Stimulated activated CD8-positive, alpha-beta memory T cell treated with anti-CD3 and anti-CD28 coated beads, Interleukin-12 subunit alpha, Interleukin-12 subunit beta, amount 100 ng/mL, for 1 hour (primary cell): ENCODE data around the gene CDK16.

ENCODE experiments used
- DNase-seq: peaks from one replicate; pipeline ENCODE4 v3.0.0-alpha.2; 2020; ENCODE audit warnings: low read depth

CDK16 gene

DNA sequence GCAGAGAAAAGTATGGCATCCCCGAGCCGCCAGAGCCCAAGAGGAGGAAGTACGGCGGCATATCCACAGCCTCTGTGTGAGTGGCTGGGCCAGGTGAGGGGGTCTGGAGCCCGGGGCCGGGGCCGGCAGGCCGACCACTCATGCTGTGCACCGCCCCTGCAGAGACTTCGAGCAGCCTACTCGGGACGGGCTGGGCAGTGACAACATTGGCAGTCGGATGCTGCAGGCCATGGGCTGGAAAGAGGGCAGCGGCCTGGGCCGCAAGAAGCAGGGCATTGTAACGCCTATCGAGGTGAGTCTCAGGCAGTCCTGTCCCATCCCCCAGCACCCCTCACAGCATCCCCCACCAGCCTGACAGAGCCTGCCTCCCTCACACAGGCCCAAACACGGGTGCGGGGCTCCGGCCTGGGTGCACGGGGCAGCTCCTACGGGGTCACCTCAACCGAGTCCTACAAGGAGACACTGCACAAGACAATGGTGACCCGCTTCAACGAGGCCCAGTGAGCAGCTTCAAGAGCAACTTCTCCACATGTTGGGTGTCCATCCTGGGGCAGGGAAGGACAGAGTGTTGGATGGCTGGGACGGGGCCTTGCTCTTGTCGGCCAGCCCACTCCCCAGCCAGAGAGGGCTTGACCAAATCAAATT is 32.3 kb upstream of the CDK16 start:
- no peak for DNase-seq

DNA sequence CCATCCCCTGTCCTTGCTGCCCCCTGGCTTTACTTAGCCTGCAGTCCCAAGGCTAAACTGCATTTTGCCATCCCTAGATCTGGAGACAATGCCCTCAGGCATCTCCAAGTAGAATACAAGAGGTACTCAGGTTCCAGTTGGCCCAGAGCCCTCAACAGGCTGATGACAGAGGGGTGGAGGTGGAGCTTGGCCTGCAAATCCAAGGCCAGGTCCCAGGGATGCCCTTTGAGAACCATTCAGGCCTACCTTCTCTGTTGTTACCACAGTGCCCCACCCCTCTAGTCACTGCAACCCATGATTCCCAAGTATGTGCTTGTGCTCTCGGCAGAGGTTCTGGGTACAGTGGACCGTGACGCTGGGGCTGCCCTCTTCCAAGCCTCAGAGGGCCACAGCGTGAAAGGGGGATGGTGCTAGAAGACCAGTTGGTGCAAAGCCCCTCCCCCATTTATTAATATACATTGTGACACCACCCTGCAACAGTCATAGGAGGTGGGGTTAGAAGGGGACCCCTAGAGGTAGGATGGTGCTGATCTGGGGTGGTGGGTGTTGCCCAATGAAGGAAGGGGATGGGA is 31.3 kb upstream of the CDK16 start:
- no peak for DNase-seq

DNA sequence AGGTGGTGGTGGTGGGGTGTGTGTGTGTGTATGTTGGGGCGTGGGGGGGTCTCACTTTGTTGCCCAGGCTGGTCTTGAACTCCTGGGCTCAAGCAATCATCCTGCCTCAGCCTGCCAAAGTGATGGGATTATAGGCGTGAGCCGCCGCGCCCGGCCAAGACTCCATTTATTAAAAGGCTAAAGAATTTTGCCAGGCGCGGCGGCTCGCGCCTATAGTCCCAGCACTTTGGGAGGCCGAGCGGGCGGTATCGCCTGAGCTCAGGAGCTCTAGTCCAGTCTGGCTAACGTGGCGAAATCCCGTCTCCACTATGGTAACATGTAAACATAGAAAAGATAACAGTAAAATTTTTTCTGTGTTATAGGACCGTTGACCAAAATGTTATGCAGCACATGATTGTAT is 28.6 kb upstream of the CDK16 start:
- no peak for DNase-seq

DNA sequence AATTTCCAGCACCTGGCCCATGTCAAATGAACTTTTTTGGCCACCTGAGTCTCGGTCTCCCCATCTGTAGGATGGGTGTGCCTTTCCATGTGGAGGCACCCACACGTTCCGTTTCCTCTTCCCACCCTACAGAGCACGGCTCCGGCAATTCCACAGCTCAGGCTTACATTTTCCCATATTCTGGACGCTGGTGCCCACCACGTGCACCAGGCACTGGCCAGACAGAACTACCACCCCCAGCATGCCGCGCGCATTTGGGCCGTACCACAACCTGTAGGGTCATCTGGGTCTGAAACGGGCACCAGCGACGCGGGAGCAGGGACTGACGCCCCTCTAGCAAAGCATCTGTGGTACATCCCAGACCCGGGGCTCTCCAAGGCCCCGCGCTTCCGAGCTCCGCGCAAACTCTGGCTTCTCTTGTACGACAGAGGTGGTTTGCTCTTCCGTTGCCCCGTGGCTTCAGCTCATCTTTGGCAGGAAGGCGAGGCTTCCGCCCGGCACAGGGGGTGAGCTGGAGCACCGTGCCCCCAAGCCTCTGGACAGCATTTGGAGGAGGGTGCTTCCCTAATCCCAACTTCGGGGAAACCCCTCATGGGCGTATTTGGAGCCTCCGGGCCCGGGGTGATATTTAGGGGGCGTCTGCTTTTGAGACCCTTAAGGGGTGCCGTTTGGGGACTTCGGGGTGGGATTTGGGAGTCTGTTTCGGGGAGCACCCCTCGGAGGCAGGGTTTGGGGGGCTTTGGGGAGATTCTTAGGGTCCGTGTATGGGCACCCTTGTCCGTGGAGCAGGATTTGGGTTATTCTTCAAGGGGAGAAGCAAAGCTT is 27.8 kb upstream of the CDK16 start:
- DNase-seq = peak; percentile 60

DNA sequence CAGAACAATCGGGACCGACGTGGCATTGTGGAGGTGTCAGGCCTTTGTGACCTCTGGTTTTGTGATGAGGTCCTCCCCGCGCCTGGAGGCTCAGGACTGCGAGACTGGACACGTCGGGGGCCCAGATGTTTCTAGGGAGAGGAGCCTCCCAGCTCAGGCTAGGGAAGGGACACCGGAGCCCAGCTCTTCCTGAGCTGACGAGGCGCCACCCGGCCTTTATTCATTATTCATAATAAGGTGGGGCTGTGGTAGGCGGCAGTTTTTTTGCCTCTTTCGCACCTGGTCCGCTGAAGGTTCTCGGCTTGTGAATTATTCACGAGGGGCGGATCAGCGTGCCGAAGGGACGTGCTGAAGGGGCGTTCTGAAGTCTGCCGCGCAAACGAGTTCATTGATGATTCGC is 27.1 kb upstream of the CDK16 start:
- DNase-seq = peak; percentile 22

DNA sequence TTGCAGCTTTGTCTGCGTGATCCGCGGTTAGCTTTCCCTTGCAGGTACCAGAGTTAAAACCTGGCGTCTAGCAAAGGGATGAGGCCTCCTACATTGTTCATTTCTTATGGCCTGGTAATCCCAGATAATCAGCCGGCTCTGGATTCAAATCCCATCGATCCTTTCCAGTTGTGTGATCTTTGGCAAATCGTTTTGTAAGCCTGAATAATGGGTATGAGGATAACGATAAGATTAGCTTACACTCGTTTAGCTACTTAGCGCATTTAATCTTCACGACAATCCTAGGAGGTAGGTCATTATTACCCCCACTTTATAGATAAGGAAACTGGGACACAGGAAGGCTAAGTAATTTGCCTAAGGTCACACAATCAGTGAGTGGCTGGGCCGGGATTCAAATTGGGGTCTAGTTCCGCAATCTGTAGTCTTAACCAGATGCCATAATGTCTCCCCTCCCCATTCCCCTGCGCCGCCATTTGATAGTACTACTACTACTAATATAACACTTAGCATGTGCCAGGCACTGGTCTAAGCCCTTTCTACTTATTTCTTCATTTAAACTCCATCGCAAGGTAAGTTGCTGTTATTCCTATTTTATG is 26.6 kb upstream of the CDK16 start:
- DNase-seq = no peak

DNA sequence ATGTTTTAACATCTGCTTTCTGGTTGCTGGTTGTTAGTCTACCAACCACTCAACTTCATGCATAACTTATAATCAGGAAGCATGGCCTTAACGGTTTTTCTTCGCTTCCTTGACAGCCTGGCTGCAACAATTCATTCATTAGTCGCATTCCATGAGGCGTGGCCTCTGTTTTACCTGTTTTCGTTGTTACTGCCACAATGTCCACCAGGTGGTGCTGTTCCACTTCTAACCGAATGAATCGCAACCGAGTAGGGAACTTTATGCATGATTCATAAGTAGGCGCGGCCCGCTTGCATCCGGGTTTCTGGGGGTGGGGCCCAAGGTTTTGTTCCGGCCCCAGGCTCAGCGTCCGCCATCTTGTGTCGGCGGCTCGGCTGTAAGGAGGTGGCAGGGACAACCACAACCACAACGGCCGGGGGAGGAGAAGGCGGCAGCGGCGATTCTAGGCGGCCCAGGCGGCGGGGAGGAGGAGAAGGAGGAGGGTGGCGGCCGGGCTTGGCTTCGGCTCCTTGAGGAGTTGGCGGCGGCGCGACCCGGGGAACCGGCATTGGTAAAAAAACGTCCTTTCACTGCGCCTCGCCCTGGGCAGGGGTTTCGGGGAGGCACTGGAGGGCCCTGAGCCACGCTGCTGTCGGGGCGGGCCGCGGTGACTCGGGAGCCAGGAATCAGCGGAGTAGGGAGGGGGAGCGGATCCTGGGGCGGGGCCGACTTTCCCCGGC is 24.8 kb upstream of the CDK16 start, which contains the start of gene UBA1:
Gene UBA1 (plus strand): TSS at position 355 of the 719 bp plus-strand sequence. CDS start 4,974 bp downstream, outside the sequence.
- peak; percentile 85 for DNase-seq

DNA sequence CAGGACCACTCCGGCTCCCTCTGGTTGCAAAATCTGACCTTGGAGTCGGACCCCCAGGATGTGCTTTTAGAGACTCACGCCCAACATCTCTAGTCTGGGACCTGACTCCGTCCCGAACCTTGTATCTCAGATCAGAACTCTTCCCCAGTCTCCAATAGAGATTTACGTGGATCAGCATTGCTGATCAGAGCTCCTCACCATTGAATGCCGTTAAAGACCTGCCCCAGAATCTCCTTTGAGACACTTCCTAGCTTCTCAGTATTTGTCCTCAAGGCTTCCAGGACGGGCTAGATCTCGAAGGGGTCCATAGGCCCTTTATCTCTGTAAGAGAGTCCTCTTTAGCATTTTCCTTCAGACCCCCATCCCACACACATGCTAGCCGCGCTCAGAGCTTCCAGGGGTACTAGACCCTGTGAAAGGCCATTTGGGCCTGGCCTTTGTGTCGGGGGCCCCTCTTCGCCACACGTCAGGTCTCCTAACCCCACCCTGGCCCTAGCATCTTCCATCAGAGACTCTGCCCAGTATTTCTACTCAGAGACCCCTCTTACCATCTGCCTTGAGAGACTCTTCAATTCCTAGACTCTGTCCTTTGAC is 24.2 kb upstream of the CDK16 start:
- no peak for DNase-seq

DNA sequence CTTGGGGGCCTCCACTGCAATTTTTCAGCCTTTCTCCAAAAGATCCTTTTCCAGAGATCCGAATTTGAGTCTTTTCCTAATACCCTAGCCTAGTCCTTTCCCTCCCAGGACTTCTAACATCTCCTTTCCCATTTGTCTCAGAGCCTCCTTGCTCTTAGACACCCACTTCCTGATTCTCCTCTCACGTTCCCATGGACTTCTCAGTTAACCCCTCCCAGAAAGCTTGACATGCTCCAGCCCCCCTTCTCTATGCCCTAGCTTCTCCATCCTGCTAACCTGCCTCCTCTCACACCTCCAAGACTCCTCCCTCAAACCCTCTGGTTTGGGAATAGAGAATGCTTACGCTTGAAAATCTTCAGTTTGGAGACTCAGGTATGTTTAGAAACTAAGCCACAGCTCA is 22.4 kb upstream of the CDK16 start:
- no peak for DNase-seq

DNA sequence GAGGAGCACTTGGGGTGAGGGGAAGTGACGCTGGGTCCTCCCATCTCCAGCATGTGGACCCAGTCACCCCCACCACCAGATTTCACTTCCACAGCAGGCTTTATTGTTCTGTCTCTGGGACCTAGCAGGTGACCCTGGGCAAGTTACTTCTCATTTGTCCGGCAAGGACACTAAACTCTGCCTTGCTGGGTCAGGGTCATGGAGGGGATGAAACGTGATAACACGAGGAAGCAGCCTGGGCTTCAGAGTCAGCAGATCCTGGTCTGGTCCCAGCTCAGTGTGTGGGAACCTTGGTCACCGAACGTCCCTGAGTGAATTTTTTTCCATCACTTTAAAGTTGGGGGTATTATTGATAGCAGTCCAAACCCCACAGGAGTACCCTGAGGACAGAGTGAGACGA is 21.0 kb upstream of the CDK16 start:
- DNase-seq = no peak

DNA sequence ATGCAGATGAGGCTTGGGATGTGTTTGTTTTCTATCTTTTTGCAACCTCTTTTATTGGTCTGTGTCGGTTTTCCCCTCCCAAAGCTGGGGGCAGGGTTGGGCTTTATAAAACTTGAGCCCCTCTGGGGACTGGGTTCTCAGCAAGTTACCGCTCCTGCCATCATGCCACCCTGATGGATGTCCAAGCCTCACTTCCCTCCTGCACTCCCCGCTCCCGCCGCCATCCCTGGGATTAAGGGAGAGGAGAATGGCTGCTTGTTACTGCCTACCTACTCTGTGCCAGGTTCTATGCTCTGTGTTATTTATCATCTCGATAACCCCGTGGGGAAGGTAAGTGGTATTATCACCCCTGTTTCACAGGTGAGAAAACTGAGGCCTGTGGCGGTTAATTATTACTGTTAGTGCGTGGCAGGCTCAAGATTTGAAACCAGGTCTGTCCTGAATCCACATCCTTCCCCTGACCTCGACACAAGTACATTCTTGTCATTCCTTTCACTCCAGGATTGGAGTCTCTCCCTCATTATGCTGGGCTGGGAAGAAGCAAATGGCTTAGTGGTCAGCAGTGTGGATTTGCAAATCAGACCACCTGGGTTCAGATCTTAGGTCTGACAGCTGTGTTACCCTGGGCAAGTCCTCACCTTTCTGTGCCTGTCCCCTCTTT is 20.3 kb upstream of the CDK16 start:
- no peak for DNase-seq

DNA sequence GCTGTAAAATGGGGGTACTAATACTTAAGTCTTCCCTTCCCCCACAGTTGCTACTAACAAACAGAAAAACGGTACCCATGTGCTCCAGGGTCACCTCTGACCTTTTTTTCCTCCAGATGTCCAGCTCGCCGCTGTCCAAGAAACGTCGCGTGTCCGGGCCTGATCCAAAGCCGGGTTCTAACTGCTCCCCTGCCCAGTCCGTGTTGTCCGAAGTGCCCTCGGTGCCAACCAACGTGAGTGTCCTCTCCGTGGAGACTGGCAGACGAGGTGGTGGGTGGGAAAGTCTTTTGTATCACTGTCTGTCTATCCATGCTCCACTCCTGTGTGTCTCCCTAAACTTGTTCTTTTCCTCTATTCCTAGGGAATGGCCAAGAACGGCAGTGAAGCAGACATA is 19.8 kb upstream of the CDK16 start:
- DNase-seq = no peak

DNA sequence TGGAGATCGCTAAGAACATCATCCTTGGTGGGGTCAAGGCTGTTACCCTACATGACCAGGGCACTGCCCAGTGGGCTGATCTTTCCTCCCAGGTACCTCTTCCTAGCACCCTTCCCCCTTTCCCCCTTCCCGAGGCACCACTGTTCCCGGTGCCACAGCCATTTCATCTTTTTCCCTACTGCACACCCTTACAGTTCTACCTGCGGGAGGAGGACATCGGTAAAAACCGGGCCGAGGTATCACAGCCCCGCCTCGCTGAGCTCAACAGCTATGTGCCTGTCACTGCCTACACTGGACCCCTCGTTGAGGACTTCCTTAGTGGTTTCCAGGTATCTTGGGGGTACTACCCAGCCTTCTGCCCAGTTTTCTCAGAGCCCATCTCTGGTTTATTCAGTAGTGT is 19.2 kb upstream of the CDK16 start:
- DNase-seq = no peak

DNA sequence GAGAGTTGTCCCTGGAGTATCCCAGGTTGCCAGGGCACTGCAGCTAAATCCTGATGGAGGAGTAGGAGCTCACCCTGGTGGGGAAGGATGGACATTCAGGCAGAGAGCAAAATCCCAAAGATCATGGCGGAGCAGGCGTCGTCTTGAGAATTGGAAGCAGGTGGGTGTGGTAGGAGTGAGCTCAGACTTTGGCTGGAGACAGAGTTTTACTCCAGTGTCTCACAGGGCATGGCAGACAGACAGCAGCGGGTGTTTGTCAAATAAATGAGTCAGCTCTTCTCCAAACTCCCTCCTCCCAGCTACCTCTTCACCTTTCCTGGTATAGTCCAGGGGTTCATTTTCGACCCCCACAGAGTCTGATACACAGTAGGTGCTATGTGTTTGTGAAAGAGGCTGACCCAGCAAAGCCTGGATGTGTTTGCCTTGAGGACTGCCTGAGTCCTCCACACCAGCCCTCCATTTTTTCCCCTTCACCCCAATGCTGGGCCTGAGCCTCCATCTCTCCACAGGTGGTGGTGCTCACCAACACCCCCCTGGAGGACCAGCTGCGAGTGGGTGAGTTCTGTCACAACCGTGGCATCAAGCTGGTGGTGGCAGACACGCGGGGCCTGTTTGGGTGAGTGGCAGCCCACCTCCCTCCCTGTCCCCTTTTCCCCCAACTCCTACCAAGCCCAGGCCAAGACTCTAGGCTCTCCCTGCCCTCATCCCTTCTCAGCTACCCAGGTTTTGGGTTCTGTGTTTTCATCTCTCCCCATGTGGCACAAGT is 17.9 kb upstream of the CDK16 start:
- no peak for DNase-seq

DNA sequence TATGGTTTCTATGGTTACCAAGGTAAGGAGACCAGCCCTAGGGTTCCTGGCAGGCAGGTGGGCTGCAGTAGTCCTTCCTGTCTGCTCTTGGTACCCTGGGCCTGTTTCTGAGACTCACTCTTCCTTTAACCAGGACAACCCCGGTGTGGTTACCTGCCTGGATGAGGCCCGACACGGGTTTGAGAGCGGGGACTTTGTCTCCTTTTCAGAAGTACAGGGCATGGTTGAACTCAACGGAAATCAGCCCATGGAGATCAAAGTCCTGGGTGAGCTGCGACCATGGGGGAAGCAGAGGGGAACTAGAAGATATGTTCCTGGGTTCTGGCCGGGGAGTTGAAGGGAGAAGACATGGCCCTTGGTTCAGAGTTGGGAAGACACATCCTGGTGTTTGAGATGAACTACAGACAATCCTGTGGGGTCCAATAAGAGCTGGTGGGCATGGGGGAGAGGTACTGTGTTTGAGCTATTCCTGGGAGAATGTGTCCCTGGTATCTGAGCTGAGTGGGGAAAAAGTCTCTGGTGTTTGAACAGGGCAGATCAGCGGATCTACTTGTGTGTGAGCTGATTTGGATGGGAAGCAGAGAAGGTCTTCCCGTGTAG is 17.0 kb upstream of the CDK16 start:
- DNase-seq = no peak

DNA sequence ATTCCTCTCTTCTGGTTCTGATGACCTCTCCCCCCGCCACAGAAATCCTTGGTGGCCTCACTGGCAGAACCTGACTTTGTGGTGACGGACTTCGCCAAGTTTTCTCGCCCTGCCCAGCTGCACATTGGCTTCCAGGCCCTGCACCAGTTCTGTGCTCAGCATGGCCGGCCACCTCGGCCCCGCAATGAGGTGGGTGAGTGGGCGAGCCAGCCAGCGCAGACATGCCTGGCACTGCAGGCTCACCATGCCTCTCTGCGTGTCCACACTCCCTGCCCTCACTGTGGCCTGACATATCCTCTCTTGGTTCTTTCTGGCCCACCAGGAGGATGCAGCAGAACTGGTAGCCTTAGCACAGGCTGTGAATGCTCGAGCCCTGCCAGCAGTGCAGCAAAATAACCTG is 16.2 kb upstream of the CDK16 start:
- DNase-seq = no peak

DNA sequence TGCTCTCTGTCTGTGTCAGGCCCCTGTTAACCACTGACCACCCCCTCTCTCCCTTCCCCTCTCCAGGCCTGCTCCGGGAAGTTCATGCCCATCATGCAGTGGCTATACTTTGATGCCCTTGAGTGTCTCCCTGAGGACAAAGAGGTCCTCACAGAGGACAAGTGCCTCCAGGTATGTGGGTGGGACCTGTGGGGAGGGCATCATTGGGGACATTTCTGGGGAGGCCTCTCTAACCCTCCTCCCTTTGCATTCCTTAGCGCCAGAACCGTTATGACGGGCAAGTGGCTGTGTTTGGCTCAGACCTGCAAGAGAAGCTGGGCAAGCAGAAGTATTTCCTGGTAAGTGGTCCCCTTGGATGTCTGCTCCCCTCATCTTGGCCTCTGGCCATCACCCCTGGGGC is 15.6 kb upstream of the CDK16 start:
- no peak for DNase-seq

DNA sequence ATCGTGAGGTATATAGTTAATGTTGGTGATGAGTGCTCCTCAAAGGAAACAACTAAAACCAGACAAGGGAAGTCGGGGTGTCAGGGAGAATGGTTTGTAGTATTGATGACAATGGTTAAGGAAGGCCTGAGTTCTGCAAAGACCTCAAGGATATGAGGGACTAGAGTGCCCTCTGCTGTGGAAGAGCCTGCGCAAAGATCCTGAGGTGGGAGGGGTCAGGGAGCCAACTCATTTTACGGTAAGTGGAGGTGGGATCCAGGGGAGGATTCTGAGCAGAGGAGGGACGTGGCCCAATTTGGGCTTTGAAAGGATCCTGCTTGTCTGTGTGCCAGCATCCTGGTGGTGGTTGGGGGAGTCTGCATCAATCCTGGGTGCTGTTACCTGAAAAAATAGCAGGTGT is 13.5 kb upstream of the CDK16 start:
- DNase-seq = no peak

DNA sequence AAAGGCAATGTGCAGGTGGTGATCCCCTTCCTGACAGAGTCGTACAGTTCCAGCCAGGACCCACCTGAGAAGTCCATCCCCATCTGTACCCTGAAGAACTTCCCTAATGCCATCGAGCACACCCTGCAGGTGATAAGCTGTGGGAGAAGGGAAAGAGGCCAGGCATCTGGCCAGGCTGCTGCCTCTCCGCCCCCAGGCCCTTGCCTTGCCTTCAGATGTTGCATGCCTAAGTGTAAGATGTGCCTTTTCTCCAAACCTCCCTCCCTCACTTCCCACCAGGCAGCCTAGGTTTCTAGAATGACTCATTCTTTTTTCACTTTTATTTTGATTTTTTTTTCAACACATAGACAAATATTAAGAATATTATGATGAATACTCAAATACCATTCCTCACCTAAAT is 12.2 kb upstream of the CDK16 start:
- no peak for DNase-seq

DNA sequence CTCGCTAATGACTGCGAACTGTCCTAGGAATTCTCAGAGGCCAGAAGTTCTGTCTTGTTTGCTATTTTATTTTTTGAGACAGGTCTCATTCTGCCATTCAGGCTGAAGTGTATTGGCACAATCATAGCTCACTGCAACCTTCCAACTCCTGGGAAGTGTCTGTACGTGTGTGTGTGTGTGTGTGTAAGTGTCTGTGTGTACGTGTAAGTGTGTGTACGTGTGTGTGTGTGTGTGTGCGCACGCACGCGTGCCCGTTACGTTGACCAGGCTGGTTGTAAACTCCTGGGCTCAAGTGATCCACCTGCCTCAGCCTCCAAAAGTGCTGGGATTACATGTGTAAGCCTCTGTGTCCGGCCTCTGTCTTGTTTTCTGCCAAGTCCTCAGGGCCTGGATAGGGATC is 10.4 kb upstream of the CDK16 start:
- no peak for DNase-seq
